Endodermal cell (in vitro differentiated cells): Measurements from ENCODE around the gene KIAA0513. TPM values are rescaled to one million over a fixed set of nuclear protein-coding genes. Genes with fewer than 3 reads are reported as not detected.

Experiments
- DNase-seq: peaks from one replicate; pipeline ENCODE4 v3.0.0-alpha.2; 2017
- H3K27ac ChIP-seq: 2 replicates; pipeline ENCODE4 v1.5.1; 2013; ENCODE audit warnings: mild to moderate bottlenecking, low read depth, low read length, moderate library complexity
- H3K27me3 ChIP-seq: 2 replicates; pipeline ENCODE4 v1.6.1; 2013; ENCODE audit warnings: mild to moderate bottlenecking, low read length, moderate library complexity; ENCODE audit not compliant: insufficient read depth, control insufficient read depth, poor library complexity, severe bottlenecking
- H3K36me3 ChIP-seq: 2 replicates; pipeline ENCODE4 v1.7.0; 2013; ENCODE audit warnings: mild to moderate bottlenecking, low read length, moderate library complexity; ENCODE audit not compliant: control insufficient read depth, insufficient read depth
- H3K4me1 ChIP-seq: one replicate; pipeline ENCODE4 v1.7.0; 2013; ENCODE audit warnings: low read length; ENCODE audit not compliant: control insufficient read depth, insufficient read depth
- H3K4me3 ChIP-seq: 2 replicates; pipeline ENCODE4 v1.5.1; 2013; ENCODE audit warnings: mild to moderate bottlenecking, low read length, moderate library complexity
- H3K9ac ChIP-seq: 2 replicates; pipeline ENCODE4 v1.6.1; 2013; ENCODE audit warnings: mild to moderate bottlenecking, low read length, moderate library complexity; ENCODE audit not compliant: poor library complexity, severe bottlenecking; ENCODE audit errors: extremely low read depth
- H3K9me3 ChIP-seq: 2 replicates; pipeline ENCODE4 v1.6.1; 2013; ENCODE audit warnings: mild to moderate bottlenecking, low read length, moderate library complexity; ENCODE audit not compliant: control insufficient read depth
- H3K27ac Mint-ChIP-seq: 2 replicates; pipeline ENCODE4 v1.8.0; 2020; ENCODE audit warnings: mixed read lengths
- H3K27me3 Mint-ChIP-seq: 2 replicates; pipeline ENCODE4 v1.8.0; 2021; ENCODE audit warnings: mild to moderate bottlenecking, mixed read lengths; ENCODE audit not compliant: insufficient read depth
- H3K36me3 Mint-ChIP-seq: 2 replicates; pipeline ENCODE4 v1.8.0; 2020; ENCODE audit warnings: low read depth, mixed read lengths
- H3K4me1 Mint-ChIP-seq: 2 replicates; pipeline ENCODE4 v1.8.0; 2020; ENCODE audit warnings: mixed read lengths
- H3K4me3 Mint-ChIP-seq: 2 replicates; pipeline ENCODE4 v1.8.0; 2020; ENCODE audit warnings: mild to moderate bottlenecking, moderate library complexity, mixed read lengths
- H3K9me3 Mint-ChIP-seq: 2 replicates; pipeline ENCODE4 v1.8.0; 2020; ENCODE audit warnings: mild to moderate bottlenecking, mixed read lengths
- CTCF ChIP-seq: fragments of 200-600 bp; sonication (generic); conservative IDR thresholded peaks from 2 replicates; pipeline ENCODE4 v1.5.0; 2021; ENCODE audit warnings: antibody characterized with exemption, mild to moderate bottlenecking
- WGBS, 2 experiments: methylation state at CpG; one replicate each; pipeline versions ENCODE4 v1.1.5 to v1.1.7; 2013; ENCODE audit warnings: missing lambda C conversion rate in 2 of 2, mixed read lengths in 1 of 2; ENCODE audit not compliant: insufficient coverage in 1 of 2, insufficient read length in 1 of 2; 5-methylcytosine and 5-hydroxymethylcytosine counted together
- total RNA-seq, 2 donors: library from RNA; stranded (reverse); fragmentation: NEBNext Ultra II Directional in 1 of 2; extraction: Animal tissue kit (Norgen Biotek cat#: 25700) in 1 of 2; gene quantifications; 2 replicates in 1 of 2; 3 replicates in 1 of 2; pipeline ENCODE4 v1.2.1, GENCODE V29; 2021

The KIAA0513 gene
- total RNA-seq, 2 donors from 2014 or later = 9.2 to 16.0 TPM

DNA sequence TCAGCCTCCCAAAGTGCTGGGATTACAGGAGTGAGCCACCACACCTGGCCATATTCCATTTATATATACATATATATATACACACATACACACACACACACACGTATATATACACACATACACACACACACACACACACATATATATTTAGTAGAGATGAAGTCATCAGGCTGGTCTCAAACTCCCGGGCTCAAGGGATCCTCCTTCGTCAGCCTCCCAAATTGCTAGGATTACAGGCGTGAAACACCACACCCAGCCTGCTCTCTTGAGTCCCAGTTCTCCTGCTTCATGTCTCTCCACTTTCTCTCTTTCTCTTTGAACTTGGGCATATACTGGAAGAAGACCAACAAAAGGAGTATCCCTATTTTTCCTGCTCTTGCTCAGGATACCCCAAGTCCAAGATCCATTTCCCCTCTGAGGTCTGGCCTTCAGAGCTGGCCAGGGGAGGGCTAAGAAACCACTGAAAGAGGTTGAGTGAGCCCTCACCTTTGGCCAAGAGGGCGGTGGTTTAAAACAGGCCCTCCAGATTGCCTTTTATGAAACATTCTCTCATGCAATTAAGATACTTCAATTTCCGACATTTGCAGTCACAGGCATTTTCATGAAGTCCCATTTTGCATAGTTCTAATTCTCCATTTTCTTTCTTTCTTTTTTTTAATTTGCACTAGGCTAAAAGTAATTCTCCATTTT is 46.8 kb downstream of the KIAA0513 start:
- WGBS, 2 experiments = 91 to 95% methylated on average over 5 to 6 of the region's 6 CpGs
- Mint-ChIP-seq H3K9me3 (no peaks in the 10 kb centered on the region), H3K4me1 (no peaks in the 10 kb centered on the region), H3K27ac (no peak overlapping the region), H3K4me3 (no peak overlapping the region), H3K36me3 (peaks cover 23% of the 10 kb centered on the region), H3K27me3 (no peaks in the 10 kb centered on the region)
- no peak for DNase-seq
- no peaks in the 10 kb centered on the region for H3K4me1 ChIP-seq
- H3K36me3 ChIP-seq = no peaks in the 10 kb centered on the region
- no peak for TF ChIP-seq CTCF
- no peaks in the 10 kb centered on the region for H3K9me3 ChIP-seq
- H3K27ac ChIP-seq = no peak overlapping the region
- no peaks in the 10 kb centered on the region for H3K27me3 ChIP-seq
- no peak overlapping the region for H3K9ac ChIP-seq
- no peak overlapping the region for H3K4me3 ChIP-seq

DNA sequence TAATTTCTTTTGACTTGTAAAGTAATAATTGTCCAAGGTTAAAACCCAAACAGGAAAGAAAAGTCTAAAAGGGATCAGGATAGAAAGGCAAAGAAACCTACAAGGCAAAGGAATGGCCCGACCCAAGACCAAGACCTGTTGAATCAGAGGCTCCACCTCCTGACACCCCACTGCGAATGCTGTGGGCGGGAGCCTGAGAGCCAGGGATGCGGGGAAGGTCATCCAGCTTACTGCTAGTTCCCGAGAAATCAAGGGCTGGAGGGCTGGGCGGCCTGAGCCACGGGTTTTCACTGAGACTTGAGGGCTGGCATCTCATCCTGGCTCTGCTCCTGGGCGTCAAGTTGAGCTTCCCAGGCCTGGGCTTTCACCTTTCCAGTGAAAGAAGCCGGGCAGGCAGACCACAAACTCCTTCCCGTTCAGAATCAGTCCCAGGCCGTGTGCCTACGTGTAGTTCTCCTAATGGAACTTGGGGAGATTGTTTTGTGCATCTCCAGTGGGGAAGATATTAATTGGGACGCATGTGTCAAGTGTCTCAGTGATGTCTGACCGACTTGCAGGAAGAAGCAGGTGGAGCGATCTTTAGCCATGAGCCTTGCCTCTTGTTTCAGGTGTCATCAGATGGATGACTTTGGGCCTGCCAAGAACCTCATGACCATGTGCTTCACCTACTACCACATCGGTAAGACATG is 47.8 kb downstream of the KIAA0513 start:
- H3K36me3 Mint-ChIP-seq = peaks cover 27% of the 10 kb centered on the region
- Histone ChIP-seq H3K9ac (no peak overlapping the region), H3K9me3 (no peaks in the 10 kb centered on the region), H3K4me1 (no peaks in the 10 kb centered on the region), H3K4me3 (no peak overlapping the region), H3K27me3 (no peaks in the 10 kb centered on the region), H3K36me3 (no peaks in the 10 kb centered on the region), H3K27ac (no peak overlapping the region)
- no peaks in the 10 kb centered on the region for H3K4me1 Mint-ChIP-seq
- no peak overlapping the region for H3K4me3 Mint-ChIP-seq
- no peaks in the 10 kb centered on the region for H3K27me3 Mint-ChIP-seq
- no peak for TF ChIP-seq CTCF
- no peaks in the 10 kb centered on the region for H3K9me3 Mint-ChIP-seq
- peak; percentile 92 for DNase-seq
- H3K27ac Mint-ChIP-seq = no peak overlapping the region
- WGBS, 2 experiments = 65 to 75% methylated on average over 13 to 16 of the region's 16 CpGs

DNA sequence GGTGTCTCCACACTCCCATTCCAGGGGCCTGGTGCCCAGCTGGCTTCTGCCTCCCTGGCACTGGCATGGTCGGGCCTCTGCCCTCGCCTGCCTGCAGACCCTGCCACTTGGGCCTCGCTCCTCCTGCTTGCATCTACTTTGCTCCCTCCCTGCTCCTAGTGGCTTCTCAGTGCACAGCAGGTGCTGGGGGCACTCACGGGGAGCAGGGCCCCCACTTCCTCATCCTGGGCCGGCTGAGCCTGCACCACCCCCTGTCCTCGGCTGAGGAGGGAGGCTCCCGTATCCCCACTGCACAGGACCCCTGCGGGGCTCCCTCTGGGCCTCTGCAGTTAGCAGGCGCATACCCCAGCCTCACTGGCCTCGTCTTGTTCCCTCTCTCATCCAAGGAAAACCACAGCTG is 49.4 kb downstream of the KIAA0513 start:
- Histone ChIP-seq H3K4me1 (no peaks in the 10 kb centered on the region), H3K27me3 (peaks cover under 1% of the 10 kb centered on the region), H3K4me3 (no peak overlapping the region), H3K36me3 (no peaks in the 10 kb centered on the region), H3K9me3 (no peaks in the 10 kb centered on the region), H3K27ac (no peak overlapping the region), H3K9ac (no peak overlapping the region)
- no peak for TF ChIP-seq CTCF
- no peak for DNase-seq
- peaks cover 6% of the 10 kb centered on the region for H3K4me1 Mint-ChIP-seq
- H3K27ac Mint-ChIP-seq = no peak overlapping the region
- H3K27me3 Mint-ChIP-seq = peaks cover 3% of the 10 kb centered on the region
- WGBS, 2 experiments = 80 to 88% methylated on average over 3 to 10 of the region's 10 CpGs
- H3K36me3 Mint-ChIP-seq = peaks cover 22% of the 10 kb centered on the region
- no peaks in the 10 kb centered on the region for H3K9me3 Mint-ChIP-seq
- H3K4me3 Mint-ChIP-seq = no peak overlapping the region
